Measurements from ENCODE around the gene C1QTNF12. TPM values are rescaled to one million over a fixed set of nuclear protein-coding genes. Genes with fewer than 3 reads are reported as not detected.

The C1QTNF12 gene
- total RNA-seq, 1 experiment from 2014 or later: 0.40 TPM

DNA sequence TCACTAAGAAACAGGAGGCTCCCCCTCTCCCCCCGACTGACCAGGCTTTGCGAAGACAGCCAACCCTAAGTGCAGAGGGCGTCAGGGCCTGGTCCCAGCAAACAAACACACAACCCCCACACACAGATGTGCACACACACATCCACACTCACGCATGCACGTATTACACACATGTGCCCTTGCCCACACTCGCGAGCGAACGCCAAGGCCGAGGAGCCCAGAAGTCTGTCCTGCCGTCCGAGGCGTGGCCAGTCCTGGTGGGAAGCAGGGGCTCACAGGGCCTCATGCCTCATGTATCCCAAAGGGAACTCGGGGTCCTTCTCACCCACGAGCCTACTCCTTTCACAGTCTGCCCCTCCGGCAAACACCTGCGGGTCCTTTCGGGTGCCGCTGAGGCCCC is 16.8 kb downstream of the C1QTNF12 start:
- no peak for DNase-seq (ENCODE audit: low read depth)

DNA sequence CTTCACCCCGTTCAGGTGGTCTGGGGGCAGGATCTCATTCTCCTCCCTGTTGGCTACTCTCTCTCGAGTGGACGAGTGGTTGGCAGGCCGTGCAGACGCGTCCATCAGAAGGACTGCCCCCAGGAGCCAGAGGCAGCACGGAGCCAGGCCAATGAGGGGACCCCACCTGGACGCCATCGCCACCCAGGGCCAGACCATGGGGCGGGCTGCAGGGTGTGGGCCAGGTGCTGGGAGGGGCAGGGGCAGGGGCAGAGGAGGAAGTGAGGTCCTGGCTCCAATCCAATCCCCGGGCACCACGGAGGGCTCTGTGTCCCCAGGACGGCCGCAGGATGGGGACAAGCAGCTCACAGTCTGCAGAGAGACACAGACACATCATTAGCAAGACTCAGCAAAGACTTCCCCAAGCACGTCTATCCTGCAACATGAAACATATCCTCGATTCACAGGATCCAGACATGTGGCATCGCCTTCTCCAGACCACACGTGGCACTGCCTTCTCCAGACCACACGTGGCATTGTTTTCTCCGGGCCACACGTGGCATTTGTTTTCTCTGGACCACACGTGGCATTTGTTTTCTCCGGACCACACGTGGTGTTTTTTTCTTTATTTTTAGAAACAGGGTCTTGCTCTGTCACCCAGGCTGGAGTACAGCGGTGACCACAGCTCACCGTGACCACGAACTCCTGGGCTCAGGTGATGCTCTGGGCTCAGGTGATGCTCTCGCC is 17.8 kb downstream of the C1QTNF12 start:
- DNase-seq (ENCODE audit: low read depth): no peak

DNA sequence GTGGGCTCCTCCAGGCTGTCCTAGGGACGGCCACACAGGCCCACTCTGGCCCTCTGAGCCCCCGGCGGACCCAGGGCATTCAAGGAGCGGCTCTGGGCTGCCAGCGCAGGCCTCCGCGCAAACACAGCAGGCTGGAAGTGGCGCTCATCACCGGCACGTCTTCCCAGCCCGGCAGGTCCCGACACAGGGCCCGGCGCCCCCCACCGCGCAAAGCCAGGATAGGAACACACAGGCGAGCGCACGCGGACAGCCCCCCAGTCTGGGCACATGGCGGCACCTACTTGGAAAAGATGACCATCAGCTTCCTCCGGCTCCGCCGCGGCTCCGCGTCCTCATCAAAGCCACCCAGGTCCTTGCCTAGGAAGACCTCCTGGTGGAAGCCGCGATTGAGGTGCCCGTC is 18.3 kb downstream of the C1QTNF12 start:
- no peak for DNase-seq (ENCODE audit: low read depth)

DNA sequence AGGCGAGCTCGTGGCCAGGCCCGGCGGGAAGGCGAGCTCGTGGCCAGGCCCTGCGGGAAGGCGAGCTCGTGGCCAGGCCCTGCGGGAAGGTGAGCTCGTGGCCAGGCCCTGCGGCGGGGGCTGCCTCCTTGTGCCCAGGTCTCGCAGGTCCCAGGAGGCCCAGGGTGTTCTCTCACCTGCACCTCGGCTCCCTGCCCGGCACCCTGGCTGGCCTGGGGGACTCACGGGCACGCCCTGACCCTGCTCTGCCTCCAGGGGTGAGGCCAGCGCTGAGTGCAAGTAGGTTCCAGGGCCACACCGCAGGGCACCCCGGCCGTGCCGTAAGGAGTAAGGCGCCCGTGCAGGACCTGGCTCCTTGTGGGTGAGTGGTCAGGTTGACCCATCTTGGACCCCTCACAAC is 19.1 kb downstream of the C1QTNF12 start:
- no peak for DNase-seq (ENCODE audit: low read depth)

DNA sequence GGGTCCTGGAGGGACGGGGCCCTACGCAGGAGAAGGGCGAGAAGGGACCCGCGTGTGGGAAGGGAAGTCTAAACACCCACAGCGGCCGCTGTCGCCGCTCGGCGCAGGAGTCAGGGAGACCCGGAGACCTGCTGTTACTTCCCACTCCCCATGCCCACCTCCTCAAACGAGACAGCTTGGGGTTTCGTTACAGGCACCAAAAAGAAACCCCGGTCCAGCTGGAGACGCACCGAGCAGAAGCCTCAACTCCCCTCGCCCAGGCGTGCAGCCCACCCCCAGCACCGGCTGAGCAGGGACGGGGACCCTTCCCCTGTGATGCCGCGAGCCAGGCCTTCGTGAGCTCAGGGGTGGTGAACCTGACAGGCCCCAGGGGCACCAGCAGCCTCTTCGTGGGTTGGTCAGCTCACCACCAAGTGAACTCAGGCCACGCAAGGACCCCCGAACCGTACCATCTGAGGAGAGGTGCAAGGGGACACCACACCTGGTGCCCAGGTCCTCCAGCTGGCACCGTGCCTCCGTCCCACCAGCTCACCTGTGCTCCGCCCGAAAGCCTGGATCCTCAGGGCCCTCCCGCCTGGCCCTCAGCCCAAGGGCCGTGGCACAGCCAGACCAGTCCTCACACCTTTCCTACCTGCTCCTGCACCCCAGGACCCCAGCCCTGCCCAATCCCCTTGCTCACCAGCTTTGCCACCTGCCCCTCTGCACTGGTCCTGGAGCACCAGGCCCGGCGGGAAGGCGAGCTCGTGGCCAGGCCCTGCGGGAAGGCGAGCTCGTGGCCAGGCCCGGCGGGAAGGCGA is 19.8 kb downstream of the C1QTNF12 start:
- no peak for DNase-seq (ENCODE audit: low read depth)

DNA sequence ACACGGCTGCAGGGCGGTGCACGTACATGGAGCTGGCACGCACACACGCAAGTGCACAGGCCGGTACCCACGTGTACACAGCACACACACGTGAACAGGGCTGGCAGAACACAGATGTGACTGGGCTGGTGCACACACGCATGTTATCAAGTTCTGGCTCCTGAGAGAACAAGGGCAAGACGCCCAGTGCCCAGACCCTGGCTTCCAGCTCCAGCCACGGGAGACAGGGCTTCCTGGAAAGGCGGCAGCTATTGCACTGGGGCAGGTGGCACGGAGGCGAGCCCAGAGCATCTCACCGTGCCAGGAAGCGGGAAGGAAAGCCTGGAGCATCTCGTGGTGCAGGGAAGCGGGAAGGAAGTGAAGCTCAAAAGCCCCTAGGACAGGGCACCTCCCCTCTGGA is 20.6 kb downstream of the C1QTNF12 start:
- no peak for DNase-seq (ENCODE audit: low read depth)

DNA sequence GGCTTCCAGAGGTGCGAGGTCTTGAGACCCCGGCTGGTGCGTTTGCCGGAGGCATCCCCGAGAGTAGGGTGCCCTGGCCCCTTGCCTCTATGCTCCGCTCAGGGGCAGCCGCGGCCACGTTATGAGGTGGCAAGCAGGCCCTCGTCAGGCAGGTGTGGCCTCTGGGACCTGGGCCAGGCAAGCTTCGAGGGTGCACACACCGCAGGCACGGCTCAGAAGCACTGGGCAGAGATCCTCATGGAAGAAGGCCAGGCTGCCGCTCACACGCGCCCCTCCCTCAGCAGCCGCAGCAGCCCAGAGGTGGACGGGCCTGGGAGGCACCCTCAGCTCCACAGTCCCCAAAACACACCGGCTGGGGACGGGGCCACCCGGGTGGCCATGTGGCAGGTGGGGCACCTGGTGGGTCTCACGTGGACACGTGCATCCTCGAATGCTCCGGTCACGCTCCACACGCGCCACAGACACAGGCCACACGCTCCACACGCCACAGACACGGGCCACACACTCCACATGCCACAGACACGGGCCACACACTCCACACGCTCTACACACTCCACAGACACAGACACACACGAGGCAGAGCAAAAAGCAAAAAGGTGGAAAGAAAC is 21.2 kb downstream of the C1QTNF12 start:
- DNase-seq (ENCODE audit: low read depth): no peak

DNA sequence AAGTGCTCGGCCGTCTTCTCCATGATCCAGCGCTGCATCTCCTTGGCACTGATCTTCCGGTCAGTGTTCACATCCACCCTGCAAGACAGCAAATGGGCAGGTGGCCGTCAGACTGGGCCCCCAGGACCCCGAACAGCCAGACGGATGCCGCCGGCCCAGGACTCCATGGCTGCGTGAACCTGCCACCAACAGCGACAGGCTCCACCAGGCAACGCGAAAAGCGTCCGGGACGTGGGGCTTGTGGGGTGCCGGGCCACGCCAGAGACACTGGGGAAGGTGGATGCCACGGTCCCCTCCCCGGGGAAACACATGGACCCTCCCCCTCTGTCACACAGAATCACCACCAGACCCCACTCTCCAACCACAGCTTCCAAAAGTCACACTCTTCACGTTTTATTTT is 22.6 kb downstream of the C1QTNF12 start:
- no peak for DNase-seq (ENCODE audit: low read depth)

DNA sequence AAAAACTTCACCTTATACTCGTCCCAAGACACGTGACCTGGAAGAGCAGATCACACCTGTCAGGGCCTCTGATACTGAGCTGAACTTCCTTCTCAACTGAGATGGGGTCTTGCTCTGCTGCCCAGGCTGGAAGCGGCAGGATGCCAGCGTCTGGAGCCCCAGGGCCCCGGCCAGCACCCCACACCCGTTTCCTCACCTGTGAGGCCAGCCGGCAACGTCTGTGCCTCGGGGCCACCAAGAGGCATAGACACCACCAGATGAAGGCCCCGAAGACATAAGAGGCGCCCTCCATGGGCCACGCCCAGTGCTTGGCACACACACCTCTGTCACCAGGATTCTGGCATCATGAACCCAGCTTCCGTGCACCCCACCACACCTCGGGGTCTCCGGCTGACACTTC is 23.2 kb downstream of the C1QTNF12 start:
- no peak for DNase-seq (ENCODE audit: low read depth)

DNA sequence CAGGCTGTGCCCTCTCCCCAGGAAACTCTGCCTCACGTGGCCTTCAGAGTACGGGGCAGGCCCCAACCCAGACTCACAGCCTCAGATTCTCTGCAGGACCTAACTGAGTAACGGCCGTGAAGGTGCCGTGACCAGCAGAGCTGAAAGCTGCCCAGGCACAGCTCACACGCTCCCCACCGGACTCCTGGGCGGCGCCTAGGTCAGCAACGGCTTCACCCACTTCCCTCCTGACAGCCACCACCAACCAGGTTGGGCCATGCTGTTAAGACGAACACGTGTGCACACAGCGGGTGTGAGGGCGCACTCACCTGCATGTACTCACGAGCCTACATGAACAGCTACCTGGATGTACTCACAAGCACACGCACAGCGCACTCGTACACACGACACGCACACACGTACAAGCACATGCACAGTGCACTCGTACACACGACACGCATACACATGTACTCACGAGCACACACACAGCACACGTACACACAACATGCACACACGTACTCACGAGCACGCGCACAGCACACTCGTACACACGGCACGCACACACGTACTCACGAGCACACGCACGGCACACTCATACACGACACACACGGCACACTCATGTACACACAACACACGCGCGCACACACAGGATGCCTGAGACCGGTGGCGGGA is 23.8 kb downstream of the C1QTNF12 start:
- DNase-seq (ENCODE audit: low read depth): no peak

DNA sequence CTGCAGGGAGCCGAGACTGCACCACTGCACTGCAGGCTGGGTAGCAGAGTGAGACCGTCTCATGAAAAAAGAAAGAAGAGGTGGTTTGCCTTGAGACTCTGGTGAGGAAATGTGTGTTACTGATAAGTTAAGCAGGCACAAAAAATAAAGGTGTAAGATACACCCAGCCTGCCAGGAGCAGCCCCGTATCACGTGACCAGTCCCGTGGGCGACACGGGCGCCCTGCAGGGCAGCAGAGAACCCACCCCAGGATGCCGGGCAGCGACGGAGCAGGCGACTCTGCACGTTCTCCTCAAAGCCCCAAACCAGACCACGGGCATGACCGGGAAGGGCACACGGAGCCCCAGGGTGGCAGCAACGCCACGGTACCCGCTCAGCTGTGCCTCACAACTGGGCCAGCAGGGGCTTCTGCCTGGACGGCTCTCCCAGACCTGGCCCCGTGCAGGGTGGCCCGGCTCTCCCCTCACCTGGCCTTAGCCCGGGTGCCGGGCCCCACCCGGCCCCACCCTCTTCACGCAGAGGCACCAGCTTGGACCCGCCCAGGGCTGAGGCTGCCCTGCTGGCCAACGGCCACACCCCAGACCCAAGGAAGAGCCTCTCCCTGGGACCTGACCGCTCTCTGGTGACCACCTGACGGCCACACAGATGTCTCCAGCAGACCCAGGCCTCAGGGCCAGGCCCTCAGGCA is 24.5 kb downstream of the C1QTNF12 start:
- no peak for DNase-seq (ENCODE audit: low read depth)

DNA sequence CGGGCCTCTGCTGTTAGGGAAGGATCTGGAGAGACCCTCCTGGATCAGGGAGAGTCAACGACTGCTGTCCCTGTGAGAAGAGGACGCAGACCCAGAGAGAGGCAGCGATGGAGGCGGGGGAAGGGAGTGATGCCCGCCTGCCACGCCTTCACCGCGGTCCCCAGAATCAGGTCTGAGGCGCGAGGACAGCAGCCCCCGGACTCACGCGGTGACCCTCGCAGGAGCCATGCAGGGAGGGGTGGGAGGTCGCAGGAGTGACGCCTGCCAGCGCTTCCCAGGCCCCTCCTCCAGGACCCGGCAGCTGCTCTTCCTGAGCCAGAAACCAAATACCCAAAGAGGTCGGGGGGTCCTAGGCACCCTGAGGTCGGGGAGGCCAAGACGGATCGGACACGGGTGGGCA is 26.3 kb downstream of the C1QTNF12 start:
- no peak for DNase-seq (ENCODE audit: low read depth)

DNA sequence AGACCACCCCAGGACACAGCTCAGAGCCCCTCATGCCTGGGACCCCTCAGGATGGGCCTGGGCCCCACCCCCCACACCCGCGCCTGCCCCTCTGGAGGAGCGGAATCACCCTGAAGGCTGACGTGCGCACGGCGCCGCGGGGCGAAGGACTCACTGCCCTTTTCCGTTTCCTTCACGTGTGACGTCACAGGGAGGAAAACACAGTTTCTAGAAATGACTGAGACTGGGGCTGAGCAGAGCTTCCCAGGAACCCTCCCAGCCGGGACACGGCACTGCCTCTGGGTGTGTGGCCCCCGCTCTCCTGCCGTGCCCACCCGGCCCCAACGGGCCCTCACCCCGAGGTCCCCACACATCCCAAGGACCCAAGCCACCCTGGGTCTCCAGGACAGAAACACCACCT is 27.2 kb downstream of the C1QTNF12 start:
- no peak for DNase-seq (ENCODE audit: low read depth)

DNA sequence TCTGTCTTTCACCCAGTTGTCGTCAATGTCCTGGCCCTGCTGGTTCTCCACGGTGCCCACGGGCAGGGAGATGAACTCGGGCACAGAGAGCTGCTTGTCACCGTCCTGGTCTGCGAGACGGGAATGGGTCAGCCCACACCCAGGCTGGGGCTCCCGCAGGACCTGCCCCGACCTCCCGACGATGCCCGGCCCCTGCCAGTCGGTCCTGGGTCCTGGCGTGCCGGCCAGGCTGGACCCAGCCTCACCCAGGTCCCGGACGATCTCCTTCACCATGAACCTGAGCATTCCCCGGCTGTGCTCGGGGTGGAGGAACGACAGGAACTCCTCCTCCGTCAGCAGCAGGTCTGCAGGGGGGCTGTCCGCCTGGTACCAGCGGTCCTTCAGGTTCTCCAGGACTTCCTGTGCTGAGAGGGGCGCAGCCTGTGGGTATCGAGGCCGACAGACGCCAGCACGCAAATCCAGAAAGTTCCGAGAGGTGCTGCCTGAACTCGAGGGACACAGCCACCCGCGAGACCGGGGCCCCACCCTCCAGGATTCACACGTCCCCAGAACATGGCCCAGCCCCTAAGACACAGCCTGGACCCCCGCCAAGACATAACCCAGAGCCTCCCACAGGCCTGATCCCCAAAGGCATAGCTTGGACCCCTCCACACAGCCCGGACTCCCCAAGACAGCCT is 27.9 kb downstream of the C1QTNF12 start:
- no peak for DNase-seq (ENCODE audit: low read depth)

DNA sequence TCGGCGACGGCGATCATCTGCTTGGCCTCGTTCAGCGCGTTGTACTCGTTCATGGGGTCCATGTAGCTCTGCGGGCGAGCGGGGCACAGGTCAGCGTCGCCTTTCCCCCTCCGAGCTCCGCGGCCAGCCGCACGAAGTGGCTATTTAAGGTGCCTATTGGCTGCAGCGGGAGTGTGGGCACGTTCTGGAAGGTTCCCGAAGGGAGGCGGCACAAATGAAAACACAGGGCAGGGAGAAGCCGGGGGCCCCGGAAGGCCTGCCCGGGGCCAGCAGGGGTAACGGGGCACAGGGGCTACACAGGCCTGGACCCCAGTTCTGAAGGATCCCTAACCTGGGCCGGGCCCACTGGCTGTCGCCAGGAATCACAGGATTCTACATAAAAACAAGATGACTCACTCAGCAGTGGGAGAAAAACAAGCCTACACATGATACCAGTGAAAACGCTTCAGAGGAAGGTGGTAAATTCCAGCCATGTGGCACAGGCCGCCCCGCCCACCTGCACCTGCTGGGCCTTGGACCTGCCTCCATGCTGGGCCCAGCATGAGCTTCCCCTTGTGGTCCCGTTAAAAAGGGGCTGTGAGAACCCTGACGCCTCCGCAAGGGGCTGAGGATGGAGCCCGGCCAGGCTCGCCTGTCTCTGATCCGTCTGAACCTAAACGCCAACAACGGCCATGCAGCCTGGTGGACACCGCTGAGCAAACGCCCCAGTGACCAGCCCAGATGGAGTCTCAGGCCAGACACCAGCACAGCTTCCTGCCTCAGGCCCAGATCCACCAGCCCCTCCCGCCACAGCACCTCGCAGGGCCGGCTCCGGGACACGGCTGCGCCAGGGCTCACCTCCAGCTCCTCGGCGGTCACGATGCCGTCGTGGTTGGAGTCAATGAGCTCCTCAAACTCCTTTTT is 28.6 kb downstream of the C1QTNF12 start:
- peak; percentile 19 for DNase-seq (ENCODE audit: low read depth)

DNA sequence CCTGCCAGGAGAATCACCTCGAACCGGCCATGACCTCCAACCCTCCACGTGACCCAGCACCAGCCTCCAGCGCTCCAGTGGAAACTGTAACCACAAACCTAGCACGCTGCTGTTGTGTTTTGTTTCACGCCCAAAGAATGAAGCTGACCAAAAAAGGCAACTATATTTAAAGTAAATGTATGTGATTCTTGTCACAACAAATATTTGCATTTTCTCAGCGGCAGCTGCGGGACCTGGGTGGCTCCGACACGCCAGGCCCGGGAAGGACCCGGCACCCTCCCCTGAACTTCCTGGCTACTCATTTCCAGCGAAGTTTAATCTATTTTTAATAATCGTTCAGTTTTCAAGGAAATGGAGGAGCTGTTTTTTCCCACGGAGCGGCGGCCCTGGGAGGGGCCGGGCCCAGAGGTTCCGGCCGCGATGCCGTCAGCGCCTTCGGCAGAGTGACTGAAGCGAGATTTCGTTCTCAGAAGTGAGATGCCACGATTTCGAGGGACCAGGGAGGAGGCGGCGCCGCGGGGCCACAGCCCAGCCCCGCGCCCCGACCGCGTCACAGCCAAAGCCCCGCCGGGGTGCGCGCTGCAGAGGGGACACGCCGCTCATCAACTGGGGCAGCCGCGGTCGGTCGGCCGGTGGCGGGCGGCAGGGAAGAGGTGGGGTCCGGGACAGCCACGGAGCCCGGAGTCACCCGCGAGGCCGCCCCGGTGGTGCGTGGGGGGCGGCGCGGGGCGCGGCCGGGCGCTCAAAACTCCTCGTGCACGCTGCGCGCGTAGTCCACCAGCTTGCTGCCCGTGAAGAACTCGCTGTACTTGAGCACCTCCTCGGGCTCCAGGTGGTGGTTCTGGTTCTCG is 29.5 kb downstream of the C1QTNF12 start:
- DNase-seq (ENCODE audit: low read depth): no peak

DNA sequence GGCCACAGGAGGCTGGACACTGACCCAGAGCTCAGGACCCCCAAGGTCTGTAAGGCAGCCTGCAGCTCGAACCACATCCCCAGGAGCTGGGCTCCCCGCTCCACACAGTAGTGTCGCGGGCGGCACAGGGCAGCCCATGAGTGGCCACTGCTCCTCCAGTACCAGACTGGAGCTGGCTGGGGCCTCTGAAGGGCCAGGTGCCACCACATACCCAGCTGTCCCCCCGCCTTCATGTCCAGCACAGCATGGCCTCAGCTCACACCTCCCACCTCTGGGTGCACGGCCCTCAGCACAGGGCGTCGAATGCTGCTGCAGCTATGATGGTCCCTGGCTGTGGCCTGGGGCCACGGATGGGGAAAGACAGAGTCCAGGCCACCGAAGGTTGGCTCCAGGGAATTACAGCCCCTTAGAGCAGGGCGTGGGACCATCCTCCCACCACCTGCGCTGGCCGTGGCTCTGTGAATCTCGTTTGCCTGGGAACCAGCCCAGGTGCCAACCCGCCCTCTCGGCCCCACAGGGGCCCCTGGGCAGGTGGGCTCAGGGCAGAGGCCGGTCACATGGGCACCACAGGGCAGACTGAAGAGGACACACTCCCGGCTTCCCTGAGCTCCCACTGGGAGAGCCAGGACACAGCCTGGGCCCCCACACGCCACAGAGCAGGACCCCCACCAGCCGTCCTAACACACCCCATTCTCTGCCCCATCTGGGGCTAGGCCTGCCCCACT is 30.5 kb downstream of the C1QTNF12 start:
- DNase-seq (ENCODE audit: low read depth): no peak

DNA sequence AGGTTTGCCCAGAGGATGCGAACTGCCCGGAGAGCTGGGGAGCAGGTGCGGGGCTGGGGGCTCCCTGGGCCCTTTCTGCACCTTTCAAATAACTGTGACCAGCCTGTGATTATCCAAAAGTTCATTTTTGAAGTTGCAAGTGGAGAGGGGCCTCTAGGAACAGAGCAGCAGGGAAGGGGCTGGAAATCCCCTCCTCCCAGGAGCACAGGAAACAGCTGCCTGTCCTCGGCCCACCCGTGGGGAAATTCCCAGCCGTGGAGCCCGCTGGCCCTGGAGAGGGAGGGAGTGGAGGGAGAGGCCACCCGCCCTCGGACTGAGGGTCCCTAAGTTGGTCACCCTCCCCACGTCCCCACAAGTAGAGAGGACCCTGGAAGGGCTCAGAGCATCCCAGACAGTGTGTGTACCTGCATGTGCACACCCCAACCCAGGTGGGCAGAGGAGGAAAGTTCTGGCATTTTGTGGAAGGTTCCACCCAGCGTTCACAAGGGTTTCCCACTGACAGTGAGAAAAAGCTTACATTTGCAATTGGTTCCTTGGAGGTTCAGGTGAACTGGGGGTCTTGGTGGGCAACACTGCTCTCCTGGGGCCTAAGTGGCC is 31.3 kb downstream of the C1QTNF12 start:
- no peak for DNase-seq (ENCODE audit: low read depth)
